Ecto neural progenitor cell (in vitro differentiated cells): ENCODE results near the gene TYRO3.
A peak's percentile ranks its signal among the peaks of the same experiment; 100 is the strongest.

ENCODE experiments used
- DNase-seq: peaks from one replicate; pipeline ENCODE4 v3.0.0-alpha.2; 2018; ENCODE audit warnings: low spot score

The TYRO3 gene

GRCh38 chr15:41605566-41605965 is 46.6 kb downstream of the TYRO3 start:
- DNase-seq = no peak

GRCh38 chr15:41606997-41607396 is 48.0 kb downstream of the TYRO3 start:
- DNase-seq = no peak

- DNase-seq = no peak
Measured at GRCh38 chr15:41609123-41609522, 50.1 kb downstream of the TYRO3 start.

GRCh38 chr15:41610048-41610447 is 51.0 kb downstream of the TYRO3 start:
- no peak for DNase-seq

GRCh38 chr15:41620536-41621199 is 61.7 kb downstream of the TYRO3 start:
- DNase-seq = no peak

GRCh38 chr15:41621200-41622193 is 62.5 kb downstream of the TYRO3 start:
- DNase-seq = peak; percentile 85

- DNase-seq = no peak
Measured at GRCh38 chr15:41622901-41623300, 63.9 kb downstream of the TYRO3 start.

- no peak for DNase-seq
Measured at GRCh38 chr15:41627203-41627602, 68.2 kb downstream of the TYRO3 start.

GRCh38 chr15:41629463-41629862 is 70.5 kb downstream of the TYRO3 start:
- DNase-seq = no peak

GRCh38 chr15:41629883-41630282 is 70.9 kb downstream of the TYRO3 start:
- no peak for DNase-seq

GRCh38 chr15:41630616-41631217 is 71.7 kb downstream of the TYRO3 start:
- no peak for DNase-seq

- no peak for DNase-seq
Measured at GRCh38 chr15:41631880-41632470, 73.0 kb downstream of the TYRO3 start.
